GM12878 (cell line): Measurements from ENCODE around the gene PLSCR1. TPM values are rescaled to one million over a fixed set of nuclear protein-coding genes. Genes with fewer than 3 reads are reported as not detected.

ENCODE experiments used
- ATAC-seq: fragments of 200-7000 bp; cut with Tn5 transposase; 3 replicates; pipeline ENCODE4 v1.9.1; 2020; ENCODE audit warnings: mild to moderate bottlenecking, moderate library complexity
- Bru-seq: library from RNA; stranded (reverse); fragments of 400-500 nt; gene quantifications from one replicate; lab custom pipeline; 2021; lab: Mats Ljungman, UMichigan
- BruChase-seq, 2 experiments: library from RNA; stranded (reverse); fragments of 400-500 nt; gene quantifications; one replicate each; lab custom pipeline; 2021; lab: Mats Ljungman, UMichigan
- BruUV-seq: library from RNA; stranded (reverse); fragments of 400-500 nt; replicated peaks from 2 replicates; lab custom pipeline; 2021; lab: Mats Ljungman, UMichigan
- CTCF ChIA-PET: fragments of 300-600 bp; sonication (Branson Sonifier 250); formaldehyde crosslinking; extraction: SDS; loops from one replicate; lab custom pipeline; 2021; ENCODE audit warnings: inconsistent platforms; lab: Yijun Ruan, JAX
- POLR2A ChIA-PET: fragments of 350-600 bp; formaldehyde crosslinking; extraction: SDS; loops from one replicate; lab custom pipeline; 2021; ENCODE audit warnings: inconsistent platforms; lab: Charles Lee
- RAD21 ChIA-PET: fragments of 300-600 bp; sonication (Branson Sonifier 250); formaldehyde crosslinking; loops from one replicate; lab custom pipeline; 2023; ENCODE audit warnings: antibody characterized with exemption; ENCODE audit not compliant: unreplicated experiment; lab: Charles Lee
- SMC1A ChIA-PET: fragments of 300-600 bp; sonication (Branson Sonifier 250); formaldehyde crosslinking; loops from one replicate; lab custom pipeline; 2023; ENCODE audit not compliant: unreplicated experiment, uncharacterized antibody; lab: Charles Lee
- DNase-seq: peaks from one replicate; pipeline ENCODE4 v3.0.0-alpha.2; 2011; ENCODE audit warnings: low read depth, low spot score
- FAIRE-seq: peaks from 3 replicates; lab custom pipeline; 2011; peaks lifted over from hg19 to GRCh38; lab: Jason Lieb, UNC
- H2AFZ ChIP-seq: 2 replicates; pipeline ENCODE4 v1.6.0; 2011; ENCODE audit warnings: low read depth, low read length, control low read depth; ENCODE audit not compliant: control insufficient read depth
- H3K27ac ChIP-seq: 2 replicates; pipeline ENCODE4 v1.5.1; 2011; ENCODE audit warnings: control low read depth; ENCODE audit not compliant: control insufficient read depth, insufficient read depth
- H3K27me3 ChIP-seq, 2 experiments: replicated peaks in 1 of 2; 2 replicates each; pipeline versions ENCODE4 v1.6.0 to v1.6.1; 2011; ENCODE audit warnings: low read length in 1 of 2; ENCODE audit not compliant: control insufficient read depth in 2 of 2, insufficient read depth in 2 of 2
- H3K36me3 ChIP-seq, 2 experiments: 2 replicates each; pipeline ENCODE4 v1.5.1; 2011; ENCODE audit warnings: low read length in 1 of 2; ENCODE audit not compliant: control insufficient read depth in 2 of 2, insufficient read depth in 2 of 2
- H3K4me1 ChIP-seq: 2 replicates; pipeline ENCODE4 v1.6.1; 2011; ENCODE audit warnings: mild to moderate bottlenecking, low read length, moderate library complexity, mixed read lengths; ENCODE audit not compliant: control insufficient read depth, insufficient read depth
- H3K4me2 ChIP-seq: 2 replicates; pipeline ENCODE4 v1.6.0; 2011; ENCODE audit warnings: control low read depth; ENCODE audit not compliant: control insufficient read depth, insufficient read depth
- H3K4me3 ChIP-seq: fragments of 200-600 bp; sonication (generic); 2 replicates; pipeline ENCODE4 v1.5.1; 2016
- H3K79me2 ChIP-seq: 2 replicates; pipeline ENCODE4 v1.6.0; 2011; ENCODE audit warnings: low read length; ENCODE audit not compliant: control insufficient read depth, insufficient read depth
- H3K9ac ChIP-seq: 2 replicates; pipeline ENCODE4 v1.8.0; 2011; ENCODE audit warnings: low read length, control low read depth, mixed read lengths; ENCODE audit not compliant: control insufficient read depth, insufficient read depth
- H3K9me3 ChIP-seq: replicated peaks from 3 replicates; pipeline ENCODE4 v1.5.1; 2011; ENCODE audit warnings: mild to moderate bottlenecking, low read length; ENCODE audit not compliant: control insufficient read depth, insufficient read depth
- H4K20me1 ChIP-seq: 2 replicates; pipeline ENCODE4 v1.6.0; 2011; ENCODE audit not compliant: control insufficient read depth, insufficient read depth
- ATF3 ChIP-seq: IDR thresholded peaks from 2 replicates; pipeline ENCODE4 v1.6.1; 2011; ENCODE audit warnings: low read depth, mild to moderate bottlenecking, low read length, moderate library complexity, borderline replicate concordance; ENCODE audit errors: extremely low read depth
- BMI1 ChIP-seq: fragments of 450-650 bp; IDR thresholded peaks from 2 replicates; pipeline ENCODE4 v1.6.1; 2016; ENCODE audit warnings: mild to moderate bottlenecking, moderate library complexity, borderline replicate concordance
- CREB1 ChIP-seq: IDR thresholded peaks from 2 replicates; pipeline ENCODE4 v1.6.1; 2012; ENCODE audit warnings: low read depth, mild to moderate bottlenecking, inconsistent platforms
- DPF2 ChIP-seq: fragments of 450-650 bp; IDR thresholded peaks from 2 replicates; pipeline ENCODE4 v1.6.1; 2017; ENCODE audit warnings: mild to moderate bottlenecking
- HDGF ChIP-seq: fragments of 450-650 bp; IDR thresholded peaks from 2 replicates; pipeline ENCODE4 v1.6.1; 2016; ENCODE audit warnings: antibody characterized with exemption
- HSF1 ChIP-seq: fragments of 150-350 bp; IDR thresholded peaks from 2 replicates; pipeline ENCODE4 v1.6.1; 2014; ENCODE audit warnings: mild to moderate bottlenecking, low read depth, low read length
- MEF2A ChIP-seq: IDR thresholded peaks from 2 replicates; pipeline ENCODE4 v1.6.1; 2011; ENCODE audit warnings: low read depth, mild to moderate bottlenecking, low read length, moderate library complexity; ENCODE audit not compliant: insufficient read depth
- MYB ChIP-seq: fragments of 150-350 bp; IDR thresholded peaks from 2 replicates; pipeline ENCODE4 v1.6.1; 2014; ENCODE audit warnings: mild to moderate bottlenecking, low read depth, low read length, borderline replicate concordance
- POLR2A ChIP-seq: IDR thresholded peaks from 2 replicates; pipeline ENCODE4 v1.6.1; 2011; ENCODE audit warnings: low read depth, mild to moderate bottlenecking, low read length
- POLR2AphosphoS5 ChIP-seq: IDR thresholded peaks from 2 replicates; pipeline ENCODE4 v1.6.1; 2011; ENCODE audit warnings: mild to moderate bottlenecking, low read length, inconsistent platforms
- RB1 ChIP-seq: fragments of 450-650 bp; formaldehyde crosslinking; IDR thresholded peaks from 2 replicates; pipeline ENCODE4 v1.6.1; 2017; ENCODE audit warnings: mild to moderate bottlenecking, borderline replicate concordance
- USF1 ChIP-seq: IDR thresholded peaks from 2 replicates; pipeline ENCODE4 v1.6.1; 2011; ENCODE audit warnings: borderline replicate concordance, low read depth, mild to moderate bottlenecking, moderate library complexity, mixed read lengths, low read length; ENCODE audit not compliant: insufficient read depth; ENCODE audit errors: extremely low read length
- WGBS: methylation state at CpG from one replicate; pipeline ENCODE4 v1.1.6; 2016; ENCODE audit warnings: low lambda C conversion rate; ENCODE audit not compliant: insufficient replicate concordance, insufficient coverage; ENCODE audit errors: missing lambda C conversion rate; 5-methylcytosine and 5-hydroxymethylcytosine counted together
- in situ Hi-C: fragments of 300-500 bp; cut with MboI; formaldehyde crosslinking; loops from 9 replicates; pipeline ENCODE4 v1.14.3; 2018; ENCODE audit warnings: mixed read lengths
- intact Hi-C: fragments of 100-400 bp; cut with micrococcal nuclease; formaldehyde crosslinking; loops from one replicate; pipeline ENCODE4 v1.14.2; 2022; ENCODE audit not compliant: unreplicated experiment
- long read RNA-seq, 2 experiments: library from polyadenylated mRNA; unstranded; transcript quantifications; one replicate each; pipeline ENCODE4 v2.0.0, GENCODE V29; 2019 to 2020
- polyA minus RNA-seq, 3 experiments: library from RNA; depleted of rRNA, polyadenylated mRNA; stranded (reverse); fragments of >200 nt; gene quantifications; 2 replicates each; pipeline ENCODE4 v1.2.3, GENCODE V29; 2011
- polyA plus RNA-seq, 11 experiments: library from polyadenylated mRNA; depleted of rRNA in 4 of 11; unstranded in 6 of 11; stranded (reverse) in 5 of 11; fragments of >200 nt; fragmentation: Nextera tagmentation in 4 of 11; fragmentation: Illumina TruSeq in 1 of 11; extraction: Ambion mirVana in 4 of 11; extraction: Trizol in 1 of 11; gene quantifications; 1 replicate in 1 of 11; 2 replicates in 10 of 11; pipeline versions ENCODE4 v1.2.1 to v1.2.3, GENCODE V29; 2011 to 2016; ENCODE audit warnings: inconsistent platforms in 2 of 11, missing spikeins in 2 of 11, low read depth in 1 of 11
- total RNA-seq, 4 experiments: library from RNA; depleted of rRNA in 3 of 4; stranded (reverse); fragments of >200 nt in 3 of 4; fragmentation: Illumina TruSeq in 1 of 4; extraction: Trizol in 1 of 4; gene quantifications; 2 replicates each; pipeline versions ENCODE4 v1.2.1 to v1.2.3, GENCODE V29; 2013 to 2021

Gene PLSCR1
- 33.5 and 46.4 TPM in 2 replicates for total RNA-seq (2013; cell fraction: nucleolus; rRNA removed)
- total RNA-seq (2014; rRNA removed) (37.6 and 46.2 TPM in 2 replicates), total RNA-seq (2014; rRNA removed; fragmentation: Illumina TruSeq; extraction: Trizol) (45.2 and 50.6 TPM in 2 replicates), total RNA-seq (2021) (40.5 and 42.1 TPM in 2 replicates), polyA plus RNA-seq (2011; rRNA removed) (77.8 and 89.8 TPM in 2 replicates), polyA plus RNA-seq (2014; fragmentation: Illumina TruSeq; extraction: Trizol) (40.4 and 42.7 TPM in 2 replicates), polyA plus RNA-seq (2014; fragmentation: Nextera tagmentation; extraction: Ambion mirVana) (10 to 100 TPM; 40.2 to 60.3 TPM), polyA plus RNA-seq (2014; rRNA removed) (39.2 and 41.4 TPM in 2 replicates), polyA plus RNA-seq (2016; fragmentation: Nextera tagmentation; extraction: Ambion mirVana) (10 to 100 TPM; 35.4 to 36.8 TPM), polyA minus RNA-seq (2011; rRNA and poly(A)+ RNA removed) (50.3 and 61.4 TPM in 2 replicates), Bru-seq, nascent RNA (percentile 86 among the genes with signal in this experiment), BruChase-seq, experiment 1, labeled RNA remaining after a 6-hour chase (percentile 67 among the genes with signal in this experiment), BruChase-seq, experiment 2, labeled RNA remaining after a 2-hour chase (percentile 77 among the genes with signal in this experiment)
- 16.3 TPM for polyA plus RNA-seq (2011; ENCODE audit: low read depth)
- polyA plus RNA-seq (2011; cell fraction: cytosol; rRNA removed): 66.3 and 88.2 TPM in 2 replicates
- 85.8 and 90.9 TPM in 2 replicates for polyA plus RNA-seq (2011; cell fraction: nucleus; rRNA removed)
- 23.7 and 29.2 TPM in 2 replicates for polyA plus RNA-seq (2012)
- polyA minus RNA-seq (2011; cell fraction: cytosol; rRNA and poly(A)+ RNA removed): 32.2 and 39.0 TPM in 2 replicates
- 101 and 127 TPM in 2 replicates for polyA minus RNA-seq (2011; cell fraction: nucleus; rRNA and poly(A)+ RNA removed)
- long read RNA-seq, experiment 1, transcript PLSCR1-201 (9 exons, 2,233 nt): major isoform, 33 of 43 reads
- long read RNA-seq, experiment 1, partial matches to known transcripts: 2 of 43 reads
- long read RNA-seq, experiment 1, other reads (novel, unspliced or antisense): 4 of 43 reads
- long read RNA-seq, experiment 2, transcript PLSCR1-214 (8 exons, 1,443 nt): minor isoform, 5 of 385 reads
- long read RNA-seq, experiment 2, transcript PLSCR1-201 (9 exons, 2,233 nt): major isoform, 307 of 385 reads
- long read RNA-seq, experiment 2, transcript PLSCR1-202 (8 exons, 996 nt): minor isoform, 14 of 385 reads
- long read RNA-seq, experiment 2, partial matches to known transcripts: 21 of 385 reads
- long read RNA-seq, experiment 2, other reads (novel, unspliced or antisense): 29 of 385 reads

- no peak for FAIRE-seq
- Histone ChIP-seq H3K27ac (peak within 1 kb of the TSS; percentile 69), H3K27me3 (no peaks in the 10 kb centered on the region), H3K4me2 (peak within 1 kb of the TSS; percentile 88), H3K9me3 (no peaks in the 10 kb centered on the region), H3K79me2 (peaks cover 47% of the 10 kb centered on the region), H3K4me1 (no peaks in the 10 kb centered on the region; the same call in 1 of the 2 replicates), H4K20me1 (no peaks in the 10 kb centered on the region), H2AFZ (peak within 1 kb of the TSS; percentile 85), H3K36me3 (no peaks in the 10 kb centered on the region), H3K9ac (peak within 1 kb of the TSS; percentile 87), H3K4me3 (peak within 1 kb of the TSS; percentile 89)
- BruUV-seq: no TSS peak
- peak; percentile 65 for DNase-seq
- ChIA-PET CTCF (interaction anchor here (0.9 to 1.6 kb wide), 5 partner anchors 9 to 48 kb away, joined by 3 to 5 read pairs (median 3); no protein-coding TSS in a partner anchor), SMC1A (interaction anchor here (0.9 to 2.9 kb wide), 9 partner anchors 10 to 75 kb away, joined by 3 to 9 read pairs (median 4); partner anchors contain the start of gene PLSCR2), RAD21 (interaction anchor here (0.8 to 2.1 kb wide), 3 partner anchors 9 to 41 kb away, joined by 3 to 6 read pairs (median 3); no protein-coding TSS in a partner anchor), POLR2A (interaction anchor here (0.6 to 1.2 kb wide), 3 partner anchors 9 to 1349 kb away, joined by 3 to 6 read pairs (median 3); no protein-coding TSS in a partner anchor)
- ATAC-seq: peak; percentile 85
- in situ Hi-C loops (no loop called here), intact Hi-C loops (loop anchor here (2.0 to 5.0 kb wide), 2 partner anchors 41 to 77 kb away; partner anchors contain the start of gene PLSCR2)
- 1% methylated on average over 51 of the region's 51 CpGs for WGBS
- TF ChIP-seq BMI1 (no peak), POLR2A (peak; percentile 75), DPF2 (peak; percentile 52; the same call in 1 of the 2 replicates), ATF3 (no peak), MYB (no peak), HSF1 (no peak), CREB1 (peak; percentile 61; the same call in 1 of the 2 replicates), USF1 (no peak), RB1 (peak; percentile 86; the same call in 1 of the 2 replicates), HDGF (peak; percentile 38; the same call in 1 of the 2 replicates), MEF2A (no peak), POLR2AphosphoS5 (peak; percentile 63; the same call in 1 of the 2 replicates)
Observed at GRCh38 chr3:146544002-146544928, at the start of gene PLSCR1. Gene PLSCR1, minus strand, starts transcription at chr3:146544607. Its CDS starts 8,055 bp downstream, at chr3:146536552.
